ENCODE data around the gene ADAM12.

- TF ChIP-seq, protein P1, sequence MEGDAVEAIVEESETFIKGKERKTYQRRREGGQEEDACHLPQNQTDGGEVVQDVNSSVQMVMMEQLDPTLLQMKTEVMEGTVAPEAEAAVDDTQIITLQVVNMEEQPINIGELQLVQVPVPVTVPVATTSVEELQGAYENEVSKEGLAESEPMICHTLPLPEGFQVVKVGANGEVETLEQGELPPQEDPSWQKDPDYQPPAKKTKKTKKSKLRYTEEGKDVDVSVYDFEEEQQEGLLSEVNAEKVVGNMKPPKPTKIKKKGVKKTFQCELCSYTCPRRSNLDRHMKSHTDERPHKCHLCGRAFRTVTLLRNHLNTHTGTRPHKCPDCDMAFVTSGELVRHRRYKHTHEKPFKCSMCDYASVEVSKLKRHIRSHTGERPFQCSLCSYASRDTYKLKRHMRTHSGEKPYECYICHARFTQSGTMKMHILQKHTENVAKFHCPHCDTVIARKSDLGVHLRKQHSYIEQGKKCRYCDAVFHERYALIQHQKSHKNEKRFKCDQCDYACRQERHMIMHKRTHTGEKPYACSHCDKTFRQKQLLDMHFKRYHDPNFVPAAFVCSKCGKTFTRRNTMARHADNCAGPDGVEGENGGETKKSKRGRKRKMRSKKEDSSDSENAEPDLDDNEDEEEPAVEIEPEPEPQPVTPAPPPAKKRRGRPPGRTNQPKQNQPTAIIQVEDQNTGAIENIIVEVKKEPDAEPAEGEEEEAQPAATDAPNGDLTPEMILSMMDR (IDR thresholded peaks at IDR 0.05; ENCODE audit: borderline replicate concordance, extremely low read depth, low read length, poor library complexity, severe bottlenecking), result no peak
- no peak for TF ChIP-seq EZH2 (IDR thresholded peaks at IDR 0.05; ENCODE audit: borderline replicate concordance, low read depth, low read length, severe bottlenecking)
These were observed 13.8 kb downstream of the ADAM12 start for GRCh38 chr10:126374435-126374834.
